AG04450 (cell line): Measurements from ENCODE around the gene FAM89A. TPM values are rescaled to one million over a fixed set of nuclear protein-coding genes. Genes with fewer than 3 reads are reported as not detected.

Experiments used
- CTCF ChIA-PET: fragments of 300-600, 350-600 bp; formaldehyde crosslinking; extraction: SDS; loops from one replicate; lab custom pipeline; 2022; ENCODE audit warnings: antibody characterized with exemption, inconsistent platforms; lab: Charles Lee
- POLR2A ChIA-PET: fragments of 350-600 bp; formaldehyde crosslinking; extraction: SDS; loops from one replicate; lab custom pipeline; 2021; ENCODE audit warnings: antibody characterized with exemption, inconsistent platforms; lab: Yijun Ruan, JAX
- DNase-seq: peaks from one replicate; pipeline ENCODE4 v3.0.0-alpha.2; 2011; ENCODE audit warnings: low read depth, low spot score
- H3K27ac ChIP-seq: one replicate; pipeline ENCODE4 v1.5.1; 2012; ENCODE audit warnings: low read depth, low read length, control low read depth
- H3K27me3 ChIP-seq: one replicate; pipeline ENCODE4 v1.6.0; 2012; ENCODE audit warnings: low read length; ENCODE audit not compliant: control insufficient read depth, insufficient read depth
- H3K4me3 ChIP-seq: 2 replicates; pipeline ENCODE4 v1.5.1; 2011; ENCODE audit warnings: mild to moderate bottlenecking, low read depth, low read length, control low read depth
- H3K9me3 ChIP-seq: 2 replicates; pipeline ENCODE4 v1.5.1; 2012; ENCODE audit warnings: low read length; ENCODE audit not compliant: control insufficient read depth, insufficient read depth
- polyA plus RNA-seq: library from polyadenylated mRNA; depleted of rRNA; stranded (reverse); fragments of >200 nt; gene quantifications from 2 replicates; pipeline ENCODE4 v1.2.3, GENCODE V29; 2011; rRNA removed
- TF ChIP-seq, protein P1 (sequence below): IDR thresholded peaks from 2 replicates; pipeline ENCODE4 v1.5.1; 2011; ENCODE audit warnings: low read depth, low read length, control low read depth, inconsistent platforms

FAM89A gene
- polyA plus RNA-seq, 1 experiment, result 13.8 TPM

DNA sequence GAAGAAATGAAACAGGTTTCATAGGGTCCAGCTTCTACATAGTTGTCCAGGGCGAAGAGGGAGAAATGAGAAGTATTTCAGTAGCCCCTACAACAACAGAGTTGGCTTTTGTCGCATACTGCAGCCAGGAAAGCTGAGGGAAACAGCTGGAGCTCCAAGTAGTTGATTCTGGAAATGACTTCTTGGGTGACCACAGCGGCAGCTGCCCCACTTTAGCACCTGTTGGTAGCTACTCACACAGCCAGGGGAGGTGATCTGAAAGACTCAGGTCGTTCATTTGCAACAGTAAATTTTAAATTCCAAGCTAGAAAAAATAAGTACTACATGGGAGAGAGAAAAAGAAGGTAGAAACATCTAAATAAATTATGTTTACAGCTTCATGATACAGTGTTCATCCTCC is 63.7 kb downstream of the FAM89A start:
- ChIA-PET POLR2A (no interaction called here), CTCF (no interaction called here)
- Histone ChIP-seq H3K27me3 (no peaks in the 10 kb centered on the region), H3K27ac (no peak overlapping the region), H3K9me3 (no peaks in the 10 kb centered on the region), H3K4me3 (no peak overlapping the region)
- TF ChIP-seq, protein P1, sequence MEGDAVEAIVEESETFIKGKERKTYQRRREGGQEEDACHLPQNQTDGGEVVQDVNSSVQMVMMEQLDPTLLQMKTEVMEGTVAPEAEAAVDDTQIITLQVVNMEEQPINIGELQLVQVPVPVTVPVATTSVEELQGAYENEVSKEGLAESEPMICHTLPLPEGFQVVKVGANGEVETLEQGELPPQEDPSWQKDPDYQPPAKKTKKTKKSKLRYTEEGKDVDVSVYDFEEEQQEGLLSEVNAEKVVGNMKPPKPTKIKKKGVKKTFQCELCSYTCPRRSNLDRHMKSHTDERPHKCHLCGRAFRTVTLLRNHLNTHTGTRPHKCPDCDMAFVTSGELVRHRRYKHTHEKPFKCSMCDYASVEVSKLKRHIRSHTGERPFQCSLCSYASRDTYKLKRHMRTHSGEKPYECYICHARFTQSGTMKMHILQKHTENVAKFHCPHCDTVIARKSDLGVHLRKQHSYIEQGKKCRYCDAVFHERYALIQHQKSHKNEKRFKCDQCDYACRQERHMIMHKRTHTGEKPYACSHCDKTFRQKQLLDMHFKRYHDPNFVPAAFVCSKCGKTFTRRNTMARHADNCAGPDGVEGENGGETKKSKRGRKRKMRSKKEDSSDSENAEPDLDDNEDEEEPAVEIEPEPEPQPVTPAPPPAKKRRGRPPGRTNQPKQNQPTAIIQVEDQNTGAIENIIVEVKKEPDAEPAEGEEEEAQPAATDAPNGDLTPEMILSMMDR, result no peak
- DNase-seq, result no peak

DNA sequence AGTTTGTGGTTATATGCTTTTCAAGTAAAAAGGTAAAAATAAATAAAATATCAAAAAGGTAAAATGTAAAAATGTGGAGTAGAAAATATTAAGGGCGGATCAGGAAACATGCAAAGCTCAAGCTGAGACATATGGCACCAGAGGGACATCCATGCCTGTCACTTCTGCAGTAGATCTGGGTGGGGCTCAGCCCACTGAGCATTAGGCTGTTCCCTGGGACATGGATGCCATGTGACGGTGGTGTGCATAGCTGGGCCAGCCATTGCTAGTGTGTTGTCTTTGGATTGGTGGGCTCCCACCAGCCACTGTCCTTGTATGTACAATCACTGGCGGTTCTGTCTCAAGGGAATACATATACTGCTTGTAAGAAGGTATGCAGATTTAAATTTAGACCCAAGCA is 64.4 kb downstream of the FAM89A start:
- POLR2A ChIA-PET, result no interaction called here
- Histone ChIP-seq H3K4me3 (no peak overlapping the region), H3K27ac (no peak overlapping the region), H3K9me3 (no peaks in the 10 kb centered on the region), H3K27me3 (no peaks in the 10 kb centered on the region)
- DNase-seq, result no peak
- TF ChIP-seq, protein P1, result no peak
- CTCF ChIA-PET, result no interaction called here

DNA sequence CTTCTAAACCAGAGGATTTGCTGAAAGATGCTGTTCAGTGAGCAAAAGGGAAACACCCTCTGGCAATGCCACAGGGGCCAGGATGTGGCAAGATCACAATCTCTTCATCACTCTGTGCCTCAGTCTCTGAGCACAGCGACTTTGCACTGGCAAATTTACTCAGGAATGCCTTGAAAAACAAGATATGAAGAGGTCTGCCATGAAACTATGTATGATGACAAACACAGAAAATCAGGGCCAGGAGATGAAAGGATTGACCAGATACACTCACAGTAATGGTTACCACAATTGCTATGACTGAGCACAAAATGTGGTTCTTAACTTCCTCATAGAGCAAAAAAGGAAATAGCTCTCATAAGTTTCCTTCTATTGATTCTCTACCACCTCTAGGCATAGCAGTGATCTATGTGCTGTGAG is 67.2 kb downstream of the FAM89A start:
- Histone ChIP-seq H3K4me3 (no peak overlapping the region), H3K27me3 (no peaks in the 10 kb centered on the region), H3K27ac (no peak overlapping the region), H3K9me3 (no peaks in the 10 kb centered on the region)
- TF ChIP-seq, protein P1, result no peak
- ChIA-PET POLR2A (no interaction called here), CTCF (interaction anchor here (1.0 kb wide), 1 partner anchor 239 kb away, joined by 3 read pairs; no protein-coding TSS in a partner anchor)
- no peak for DNase-seq

DNA sequence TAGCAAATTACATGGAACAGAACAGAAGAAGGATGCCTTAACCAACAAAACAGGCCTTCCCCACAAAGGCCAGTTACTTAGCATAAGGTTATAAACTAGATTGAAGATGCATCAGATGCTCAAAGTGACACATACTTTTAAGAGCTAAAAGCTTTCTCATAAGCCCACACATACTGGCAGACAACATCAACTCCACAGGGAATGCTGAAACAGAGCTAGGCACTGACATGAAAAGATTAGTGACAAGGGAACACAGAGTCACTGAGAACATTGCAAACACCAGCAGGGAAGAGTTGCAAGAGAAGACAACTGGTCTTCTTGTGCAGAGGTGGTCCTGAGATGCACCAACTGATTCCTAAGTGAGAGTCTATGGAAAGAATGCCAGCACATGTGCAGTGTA is 68.3 kb downstream of the FAM89A start:
- Histone ChIP-seq H3K4me3 (no peak overlapping the region), H3K9me3 (no peaks in the 10 kb centered on the region), H3K27ac (no peak overlapping the region), H3K27me3 (no peaks in the 10 kb centered on the region)
- no peak for DNase-seq
- TF ChIP-seq, protein P1, result no peak
- POLR2A ChIA-PET, result no interaction called here
- CTCF ChIA-PET, result interaction anchor here (0.6 kb wide), 1 partner anchor 145 kb away, joined by 4 read pairs; no protein-coding TSS in a partner anchor

DNA sequence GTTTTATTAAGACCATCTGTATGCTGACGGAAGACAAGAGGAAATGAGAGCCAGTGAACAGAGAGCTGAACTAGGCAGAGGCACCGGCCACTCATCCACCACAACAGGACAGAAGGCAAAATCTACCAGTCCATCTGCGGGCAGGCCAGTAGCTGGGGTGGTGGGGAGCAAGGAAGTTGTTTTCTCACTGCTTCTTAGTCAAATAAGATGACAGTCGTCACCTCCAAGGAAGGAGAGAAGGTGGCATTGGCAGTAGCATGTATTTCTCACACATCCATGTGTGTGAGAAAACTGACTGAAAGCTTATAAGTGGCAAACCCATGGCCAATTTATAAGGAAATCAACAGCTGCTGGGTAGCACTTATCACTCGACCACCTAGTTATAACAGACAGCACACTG is 69.6 kb downstream of the FAM89A start:
- Histone ChIP-seq H3K4me3 (no peak overlapping the region), H3K27ac (no peak overlapping the region), H3K27me3 (no peaks in the 10 kb centered on the region), H3K9me3 (no peaks in the 10 kb centered on the region)
- TF ChIP-seq, protein P1, result no peak
- POLR2A ChIA-PET, result interaction anchor here (1.1 kb wide), 1 partner anchor 9 kb away, joined by 3 read pairs; the partner anchor contains the start of genes ARV1 and TTC13
- no peak for DNase-seq
- CTCF ChIA-PET, result no interaction called here

Other genes starting within 250 kb of the FAM89A start
- 52.7 and 54.4 TPM in 2 replicates for gene C1orf198, start 171.7 kb downstream of the FAM89A start, polyA plus RNA-seq
- 8.1 and 10.6 TPM in 2 replicates for gene TTC13, start 61.4 kb downstream of the FAM89A start, polyA plus RNA-seq
- gene ARV1, start 61.2 kb downstream of the FAM89A start, polyA plus RNA-seq, result 26.5 and 37.2 TPM in 2 replicates
- gene TRIM67, start 121.8 kb upstream of the FAM89A start, polyA plus RNA-seq, result not detected in 2 replicates
- 41.2 and 56.1 TPM in 2 replicates for gene GNPAT, start 201.0 kb upstream of the FAM89A start, polyA plus RNA-seq